Endothelial cell of umbilical vein (primary cell): ENCODE data around the gene TP53RK. TPM values are rescaled to one million over a fixed set of nuclear protein-coding genes. Genes with fewer than 3 reads are reported as not detected.

Source experiments
- BruUV-seq: library from RNA; stranded (reverse); fragments of 400-500 nt; replicated peaks from 2 replicates; lab custom pipeline; 2021; lab: Mats Ljungman, UMichigan
- CTCF ChIA-PET: fragments of 300-600, 350-600 bp; sonication (Branson Sonifier 250); formaldehyde crosslinking; loops from one replicate; lab custom pipeline; 2021; ENCODE audit warnings: antibody characterized with exemption, inconsistent platforms; lab: Charles Lee
- POLR2A ChIA-PET: fragments of 300-600, 350-600 bp; sonication (Branson Sonifier 250); formaldehyde crosslinking; loops from one replicate; lab custom pipeline; 2021; ENCODE audit warnings: antibody characterized with exemption, inconsistent platforms; lab: Charles Lee
- DNase-seq: peaks from one replicate; pipeline ENCODE4 v3.0.0-alpha.2; 2011; ENCODE audit warnings: low read depth, low spot score
- FAIRE-seq: peaks from 2 replicates; lab custom pipeline; 2011; peaks lifted over from hg19 to GRCh38; lab: Jason Lieb, UNC
- H2AFZ ChIP-seq: 2 replicates; pipeline ENCODE4 v1.6.0; 2012; ENCODE audit warnings: low read depth, low read length, control low read depth, inconsistent platforms
- H3K27ac ChIP-seq: 2 replicates; pipeline ENCODE4 v1.5.1; 2011; ENCODE audit warnings: low read depth, mild to moderate bottlenecking, control low read depth, low read length, moderate library complexity; ENCODE audit not compliant: insufficient read depth
- H3K27me3 ChIP-seq, 2 experiments: 2 replicates each; pipeline versions ENCODE4 v1.6.0 to v1.6.1; 2011; ENCODE audit warnings: low read length in 2 of 2, mixed read lengths in 1 of 2; ENCODE audit not compliant: control insufficient read depth in 2 of 2, insufficient read depth in 2 of 2
- H3K36me3 ChIP-seq, 2 experiments: 2 replicates in 1 of 2; 3 replicates in 1 of 2; pipeline ENCODE4 v1.5.1; 2011; ENCODE audit warnings: low read length in 2 of 2, mild to moderate bottlenecking in 1 of 2, moderate library complexity in 1 of 2; ENCODE audit not compliant: control insufficient read depth in 2 of 2, insufficient read depth in 2 of 2; ENCODE audit errors: extremely low read depth in 1 of 2
- H3K4me1 ChIP-seq: 3 replicates; pipeline ENCODE4 v1.5.1; 2011; ENCODE audit warnings: mild to moderate bottlenecking, low read length; ENCODE audit not compliant: control insufficient read depth, insufficient read depth; ENCODE audit errors: extremely low read depth
- H3K4me2 ChIP-seq: 2 replicates; pipeline ENCODE4 v1.6.1; 2011; ENCODE audit warnings: low read length, control low read depth, mixed read lengths; ENCODE audit not compliant: insufficient read depth
- H3K4me3 ChIP-seq, 3 experiments: fragments of 200-600 bp in 1 of 3; sonication (generic), shearing (Covaris generic) in 1 of 3; replicated peaks in 1 of 3; 2 replicates each; pipeline ENCODE4 v1.5.1; 2011 to 2016; ENCODE audit warnings: control low read depth in 3 of 3, low read length in 3 of 3, mild to moderate bottlenecking in 2 of 3, inconsistent platforms in 1 of 3, low read depth in 1 of 3, moderate library complexity in 1 of 3; ENCODE audit not compliant: insufficient read depth in 1 of 3
- H3K79me2 ChIP-seq: 2 replicates; pipeline ENCODE4 v1.6.0; 2012; ENCODE audit warnings: low read length, inconsistent platforms; ENCODE audit not compliant: control insufficient read depth, insufficient read depth
- H3K9ac ChIP-seq: replicated peaks from 2 replicates; pipeline ENCODE3; 2011; ENCODE audit warnings: low read length, control low read depth; ENCODE audit not compliant: insufficient read depth; ENCODE audit errors: extremely low read depth
- H3K9me1 ChIP-seq: replicated peaks from 3 replicates; pipeline ENCODE4 v1.6.0; 2011; ENCODE audit warnings: mild to moderate bottlenecking, low read length; ENCODE audit not compliant: control insufficient read depth, insufficient read depth; ENCODE audit errors: extremely low read depth
- H3K9me3 ChIP-seq: replicated peaks from 2 replicates; pipeline ENCODE4 v1.5.1; 2012; ENCODE audit warnings: low read length, inconsistent platforms; ENCODE audit not compliant: control insufficient read depth, insufficient read depth
- H4K20me1 ChIP-seq: replicated peaks from 2 replicates; pipeline ENCODE3; 2011; ENCODE audit warnings: mild to moderate bottlenecking, low read length; ENCODE audit not compliant: control insufficient read depth, insufficient read depth; ENCODE audit errors: extremely low read depth
- EZH2 ChIP-seq: IDR thresholded peaks from 2 replicates; pipeline ENCODE4 v1.6.1; 2012; ENCODE audit warnings: borderline replicate concordance, low read depth, mild to moderate bottlenecking, moderate library complexity, low read length, inconsistent platforms; ENCODE audit not compliant: severe bottlenecking
- FOS ChIP-seq: IDR thresholded peaks from 2 replicates; pipeline ENCODE4 v1.6.1; 2011; ENCODE audit warnings: mild to moderate bottlenecking, low read length, moderate library complexity, borderline replicate concordance; ENCODE audit not compliant: insufficient read depth
- GATA2 ChIP-seq: IDR thresholded peaks from 2 replicates; pipeline ENCODE4 v1.7.0; 2011; ENCODE audit warnings: low read depth, mild to moderate bottlenecking, moderate library complexity, mixed read lengths, low read length; ENCODE audit not compliant: insufficient read length, insufficient read depth
- dilution Hi-C: fragments of 300-500 bp; cut with MboI; formaldehyde crosslinking; loops from one replicate; pipeline ENCODE4 v1.15.0; 2019; ENCODE audit warnings: low sequenced_read_pairs; ENCODE audit not compliant: extremely low pct_ligation_motif_present
- intact Hi-C: fragments of 100-400 bp; cut with micrococcal nuclease; formaldehyde crosslinking; loops from one replicate; pipeline ENCODE4 v1.10.0; 2022
- polyA plus RNA-seq, 4 experiments: library from polyadenylated mRNA; depleted of rRNA in 3 of 4; stranded (reverse) in 3 of 4; unstranded in 1 of 4; fragments of >200 nt; gene quantifications; 2 replicates each; pipeline versions ENCODE4 v1.2.1 to v1.2.3, GENCODE V29; 2011 to 2012; ENCODE audit warnings: missing spikeins in 1 of 4
- total RNA-seq: library from RNA; stranded (reverse); gene quantifications from 2 replicates; pipeline ENCODE4 v1.2.3, GENCODE V29; 2021
- TF ChIP-seq, protein P1 (sequence below), 2 donors: IDR thresholded peaks; 1 replicate in 1 of 2; 2 replicates in 1 of 2; pipeline ENCODE4 v1.5.1; 2011; ENCODE audit warnings: low read length in 2 of 2, mild to moderate bottlenecking in 2 of 2, moderate library complexity in 2 of 2, control low read depth in 1 of 2, inconsistent platforms in 1 of 2, low read depth in 1 of 2; ENCODE audit not compliant: insufficient read depth in 1 of 2; ENCODE audit errors: extremely low read depth in 1 of 2
- TF ChIP-seq, protein P2 (sequence below): IDR thresholded peaks from 2 replicates; pipeline ENCODE4 v1.6.1; 2011; ENCODE audit not compliant: insufficient read depth, insufficient read length

The TP53RK gene
- total and polyA plus RNA-seq, 2 donors (not counting 3 experiments of a cell fraction or from before 2014, with no cell fraction given), result 7.0 to 13.1 TPM

DNA sequence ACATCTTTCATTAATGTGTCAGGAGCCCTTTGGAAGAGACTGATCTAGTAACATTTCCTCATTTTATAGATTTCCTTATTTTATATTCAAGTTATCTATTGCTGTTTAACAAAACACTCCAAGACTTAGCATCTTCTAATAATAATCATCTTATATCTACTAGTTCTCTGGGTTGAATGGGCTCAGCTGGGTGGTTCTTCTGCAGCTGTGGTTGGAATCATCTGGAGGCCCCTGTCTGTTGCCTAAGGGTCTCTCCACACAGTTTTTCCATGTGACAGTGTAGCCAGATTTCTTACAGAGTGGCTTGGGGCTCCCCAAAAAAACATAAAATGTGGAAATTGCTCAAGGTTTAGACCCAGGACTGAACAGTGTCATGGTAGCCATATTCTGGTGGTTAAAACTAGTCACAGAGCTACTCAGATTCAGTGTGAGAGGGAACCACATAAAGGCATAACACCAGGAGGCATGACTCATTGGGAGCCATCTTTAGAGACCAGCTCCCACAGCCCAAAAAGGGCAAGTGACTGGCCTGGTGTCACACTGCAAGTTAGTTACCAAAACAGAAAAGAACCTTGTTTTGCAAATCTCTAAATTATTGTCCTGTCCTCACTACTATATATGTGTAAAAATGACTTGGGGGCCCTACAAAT is 31.7 kb upstream of the TP53RK start:
- no peak overlapping the region for H2AFZ ChIP-seq
- POLR2A ChIA-PET, result no interaction called here
- DNase-seq (no peak), FAIRE-seq (no peak)
- no peak overlapping the region for H3K4me2 ChIP-seq
- H3K27me3 ChIP-seq, result no peaks in the 10 kb centered on the region
- CTCF ChIA-PET, result interaction anchor here (1.0 kb wide), 1 partner anchor 28 kb away, joined by 3 read pairs; no protein-coding TSS in a partner anchor
- no peaks in the 10 kb centered on the region for H3K4me1 ChIP-seq
- TF ChIP-seq GATA2 (no peak), EZH2 (no peak), FOS (no peak)
- TF ChIP-seq, protein P1, sequence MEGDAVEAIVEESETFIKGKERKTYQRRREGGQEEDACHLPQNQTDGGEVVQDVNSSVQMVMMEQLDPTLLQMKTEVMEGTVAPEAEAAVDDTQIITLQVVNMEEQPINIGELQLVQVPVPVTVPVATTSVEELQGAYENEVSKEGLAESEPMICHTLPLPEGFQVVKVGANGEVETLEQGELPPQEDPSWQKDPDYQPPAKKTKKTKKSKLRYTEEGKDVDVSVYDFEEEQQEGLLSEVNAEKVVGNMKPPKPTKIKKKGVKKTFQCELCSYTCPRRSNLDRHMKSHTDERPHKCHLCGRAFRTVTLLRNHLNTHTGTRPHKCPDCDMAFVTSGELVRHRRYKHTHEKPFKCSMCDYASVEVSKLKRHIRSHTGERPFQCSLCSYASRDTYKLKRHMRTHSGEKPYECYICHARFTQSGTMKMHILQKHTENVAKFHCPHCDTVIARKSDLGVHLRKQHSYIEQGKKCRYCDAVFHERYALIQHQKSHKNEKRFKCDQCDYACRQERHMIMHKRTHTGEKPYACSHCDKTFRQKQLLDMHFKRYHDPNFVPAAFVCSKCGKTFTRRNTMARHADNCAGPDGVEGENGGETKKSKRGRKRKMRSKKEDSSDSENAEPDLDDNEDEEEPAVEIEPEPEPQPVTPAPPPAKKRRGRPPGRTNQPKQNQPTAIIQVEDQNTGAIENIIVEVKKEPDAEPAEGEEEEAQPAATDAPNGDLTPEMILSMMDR (IDR thresholded peaks at IDR 0.05; ENCODE audit: extremely low read depth in 1 of 2, insufficient read depth in 1 of 2, low read depth in 1 of 2, low read length in 2 of 2), result no peak
- TF ChIP-seq, protein P2, sequence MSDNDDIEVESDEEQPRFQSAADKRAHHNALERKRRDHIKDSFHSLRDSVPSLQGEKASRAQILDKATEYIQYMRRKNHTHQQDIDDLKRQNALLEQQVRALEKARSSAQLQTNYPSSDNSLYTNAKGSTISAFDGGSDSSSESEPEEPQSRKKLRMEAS, result no peak
- dilution Hi-C loops (no loop called here), intact Hi-C loops (no loop called here)
- no peak overlapping the region for H3K9ac ChIP-seq
- no peaks in the 10 kb centered on the region for H4K20me1 ChIP-seq
- H3K4me3 ChIP-seq, result no peak overlapping the region
- H3K9me1 ChIP-seq, result no peaks in the 10 kb centered on the region
- peaks cover 0 to 1% of the 10 kb centered on the region in 2 experiments for H3K36me3 ChIP-seq
- no peak overlapping the region for H3K27ac ChIP-seq
- H3K9me3 ChIP-seq, result no peaks in the 10 kb centered on the region
- H3K79me2 ChIP-seq, result no peaks in the 10 kb centered on the region
- no TSS peak for BruUV-seq
